Activated T-cell treated with anti-CD3 and anti-CD28 coated beads, Interleukin-2, amount 50 U/mL, for 48 hours (primary cell): ENCODE data around the gene ARMC9.
A peak's percentile ranks its signal among the peaks of the same experiment; 100 is the strongest.
"Not testable (repeated sequence)": the region's sequence is repeated elsewhere in the genome, so short reads cannot be mapped to it uniquely, and the experiment has no call there.

Experiments
- DNase-seq, 2 experiments: peaks; one replicate each; pipeline ENCODE4 v3.0.0-alpha.2; 2020

Gene ARMC9

GRCh38 chr2:231343988-231344387 lies 145.6 kb downstream of the ARMC9 start:
- DNase-seq, result no peak

- DNase-seq, result no peak
Measured at GRCh38 chr2:231344851-231345250, 146.4 kb downstream of the ARMC9 start.

- no peak for DNase-seq
Measured at GRCh38 chr2:231347081-231347480, 148.7 kb downstream of the ARMC9 start.

GRCh38 chr2:231347638-231348037 lies 149.2 kb downstream of the ARMC9 start:
- DNase-seq, result no peak

- no peak for DNase-seq
Measured at GRCh38 chr2:231348173-231348572, 149.7 kb downstream of the ARMC9 start.

- DNase-seq, result no peak
Measured at GRCh38 chr2:231348704-231349373, 150.4 kb downstream of the ARMC9 start.

GRCh38 chr2:231349374-231349735 lies 150.9 kb downstream of the ARMC9 start:
- not testable (repeated sequence) for DNase-seq

- DNase-seq, result no peak
Measured at GRCh38 chr2:231351648-231352047, 153.2 kb downstream of the ARMC9 start.

GRCh38 chr2:231353469-231353868 lies 155.0 kb downstream of the ARMC9 start:
- DNase-seq, result no peak

- DNase-seq, result no peak
Measured at GRCh38 chr2:231355508-231356465, 157.4 kb downstream of the ARMC9 start.

- DNase-seq, result no peak
Measured at GRCh38 chr2:231356466-231356844, 158.0 kb downstream of the ARMC9 start.

- no peak for DNase-seq
Measured at GRCh38 chr2:231357048-231357447, 158.6 kb downstream of the ARMC9 start.

GRCh38 chr2:231357931-231358330 lies 159.5 kb downstream of the ARMC9 start:
- DNase-seq, result no peak

- no peak for DNase-seq
Measured at GRCh38 chr2:231359441-231359840, 161.0 kb downstream of the ARMC9 start.

- no peak for DNase-seq
Measured at GRCh38 chr2:231359948-231360347, 161.5 kb downstream of the ARMC9 start.

- no peak for DNase-seq
Measured at GRCh38 chr2:231360401-231360800, 162.0 kb downstream of the ARMC9 start.

- no peak for DNase-seq
Measured at GRCh38 chr2:231360881-231361371, 162.5 kb downstream of the ARMC9 start.

- peak in 1 of 2 experiments; percentile 24 for DNase-seq
Measured at GRCh38 chr2:231361701-231362554, 163.5 kb downstream of the ARMC9 start.

GRCh38 chr2:231362555-231363184 lies 164.2 kb downstream of the ARMC9 start:
- DNase-seq, result no peak

GRCh38 chr2:231364061-231364460 lies 165.6 kb downstream of the ARMC9 start:
- DNase-seq, result no peak

GRCh38 chr2:231364961-231365810 lies 166.8 kb downstream of the ARMC9 start:
- no peak for DNase-seq

- DNase-seq, result no peak
Measured at GRCh38 chr2:231367178-231367577, 168.7 kb downstream of the ARMC9 start.
